Activated CD8-positive, alpha-beta memory T cell treated with anti-CD3 and anti-CD28 coated beads for 48 hours (primary cell): ENCODE data around the gene CLINT1.
A peak's percentile ranks its signal among the peaks of the same experiment; 100 is the strongest.

Source experiments
- DNase-seq, 3 experiments: peaks; one replicate each; pipeline ENCODE4 v3.0.0-alpha.2; 2020; ENCODE audit warnings: low read depth in 2 of 3, low spot score in 2 of 3

The CLINT1 gene

DNA sequence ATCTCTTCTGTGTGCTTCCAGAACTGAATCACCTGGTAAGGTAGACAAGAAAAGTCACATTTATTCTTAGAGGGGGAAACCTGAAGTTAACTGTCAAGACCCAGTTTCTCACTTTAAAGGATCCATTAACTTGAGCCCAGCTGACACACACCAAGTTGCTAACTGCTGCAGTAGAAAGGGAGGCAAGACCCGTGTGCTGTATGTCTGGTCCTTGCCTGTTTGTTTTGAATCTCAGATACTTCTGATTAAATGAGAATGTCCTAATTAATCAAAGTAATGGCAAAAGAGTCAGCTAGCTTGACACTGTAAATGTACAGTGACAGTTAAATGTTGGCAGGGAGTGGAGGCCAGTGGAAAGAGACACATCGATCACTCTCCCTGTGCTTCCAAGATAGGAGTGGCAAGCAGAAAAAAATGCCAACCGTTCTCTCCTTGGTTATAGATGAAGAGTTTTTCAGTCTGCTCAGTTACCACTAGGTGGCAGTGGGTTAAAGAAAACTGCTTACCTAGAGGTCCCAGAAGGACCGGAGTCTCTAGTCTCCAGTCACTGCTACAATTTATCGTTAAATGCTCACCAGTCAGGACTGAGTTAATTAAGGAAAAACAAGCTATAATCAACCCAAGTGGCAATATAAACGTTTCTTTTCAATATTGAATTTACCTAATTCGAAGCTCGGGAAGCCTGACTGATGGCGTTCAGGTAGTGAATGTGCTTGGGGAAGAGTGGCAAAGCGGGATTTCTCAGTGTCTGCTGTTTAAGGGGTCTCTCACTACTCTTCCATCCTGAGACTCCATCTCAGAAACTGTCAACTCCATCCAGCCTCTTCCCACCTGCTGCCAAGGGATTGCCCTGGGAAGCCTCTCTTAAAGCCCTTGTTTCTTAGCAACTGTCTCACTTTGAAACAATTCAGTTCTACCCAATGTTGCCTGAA, 97.0 kb downstream of the CLINT1 start:
- DNase-seq, result no peak

DNA sequence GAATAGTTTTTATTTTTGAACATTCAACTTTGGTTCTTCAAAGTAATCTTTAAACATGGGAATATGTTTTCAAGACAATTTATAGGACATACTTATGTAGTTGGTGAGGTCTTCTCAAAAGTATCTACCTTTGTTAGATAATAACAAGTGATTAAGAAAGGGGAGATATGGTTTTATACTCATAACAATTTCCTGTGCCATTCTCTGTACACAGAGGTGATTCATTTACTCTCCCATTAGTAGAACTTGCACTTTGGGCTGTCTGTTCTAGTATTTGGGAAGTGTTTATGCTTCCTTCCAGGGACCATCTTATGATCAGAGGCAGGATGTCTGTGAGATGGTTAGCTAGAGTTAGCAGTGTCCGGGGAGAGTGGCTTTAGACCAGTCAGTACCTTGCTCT, 100.2 kb downstream of the CLINT1 start:
- no peak for DNase-seq

DNA sequence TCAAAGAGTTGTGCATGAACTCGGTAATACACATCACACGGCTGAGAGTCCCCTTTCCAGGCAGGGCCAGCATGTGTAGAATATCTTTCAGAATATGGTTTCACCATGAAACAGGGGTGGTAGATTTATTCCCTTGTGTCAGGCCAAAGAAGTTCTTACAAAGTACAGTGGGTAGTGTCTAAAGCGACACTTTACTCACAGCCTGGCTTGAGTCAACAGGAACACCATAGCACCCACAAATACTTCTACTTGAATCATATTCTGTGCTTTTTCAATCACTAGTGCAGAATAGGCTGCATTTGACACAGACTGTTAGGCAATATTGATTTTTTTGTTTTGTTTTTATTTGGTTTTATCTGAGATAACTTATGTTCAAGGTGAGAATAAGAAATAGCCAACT, 102.8 kb downstream of the CLINT1 start:
- no peak for DNase-seq

DNA sequence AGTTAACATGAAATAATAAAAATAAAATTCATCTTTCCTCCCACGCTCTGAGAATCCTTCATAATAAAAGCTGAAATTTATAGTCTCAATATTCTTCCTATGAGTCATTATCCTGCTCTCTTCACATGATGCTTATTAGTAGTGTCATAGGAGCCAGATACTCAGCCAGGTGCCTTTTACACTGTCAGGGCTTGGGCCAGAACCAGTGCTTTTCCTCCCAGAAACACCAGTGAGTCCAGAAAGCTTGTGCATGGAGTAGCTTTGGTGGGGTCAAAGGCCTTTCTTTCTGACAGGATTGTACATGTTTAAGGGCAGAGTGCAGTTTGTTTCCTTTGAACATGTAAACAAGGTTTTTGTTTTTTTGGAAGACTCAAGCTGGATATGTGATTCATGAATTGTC, 108.6 kb downstream of the CLINT1 start:
- DNase-seq, result no peak

DNA sequence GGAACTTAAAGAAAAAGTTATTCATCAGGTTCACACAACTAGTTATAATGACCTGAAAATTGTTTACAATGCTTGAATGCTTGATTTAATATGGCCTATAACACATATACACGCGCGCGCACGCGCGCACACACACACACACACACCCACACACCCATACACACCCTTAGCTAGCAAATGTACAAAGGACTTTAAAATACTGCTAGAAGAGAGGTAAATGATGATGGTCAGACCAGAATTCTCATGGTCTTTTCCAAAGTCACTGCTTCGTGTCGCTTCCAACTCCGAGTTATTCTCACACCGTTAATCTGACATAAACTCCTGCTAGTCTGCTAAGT, 109.5 kb downstream of the CLINT1 start:
- no peak for DNase-seq

DNA sequence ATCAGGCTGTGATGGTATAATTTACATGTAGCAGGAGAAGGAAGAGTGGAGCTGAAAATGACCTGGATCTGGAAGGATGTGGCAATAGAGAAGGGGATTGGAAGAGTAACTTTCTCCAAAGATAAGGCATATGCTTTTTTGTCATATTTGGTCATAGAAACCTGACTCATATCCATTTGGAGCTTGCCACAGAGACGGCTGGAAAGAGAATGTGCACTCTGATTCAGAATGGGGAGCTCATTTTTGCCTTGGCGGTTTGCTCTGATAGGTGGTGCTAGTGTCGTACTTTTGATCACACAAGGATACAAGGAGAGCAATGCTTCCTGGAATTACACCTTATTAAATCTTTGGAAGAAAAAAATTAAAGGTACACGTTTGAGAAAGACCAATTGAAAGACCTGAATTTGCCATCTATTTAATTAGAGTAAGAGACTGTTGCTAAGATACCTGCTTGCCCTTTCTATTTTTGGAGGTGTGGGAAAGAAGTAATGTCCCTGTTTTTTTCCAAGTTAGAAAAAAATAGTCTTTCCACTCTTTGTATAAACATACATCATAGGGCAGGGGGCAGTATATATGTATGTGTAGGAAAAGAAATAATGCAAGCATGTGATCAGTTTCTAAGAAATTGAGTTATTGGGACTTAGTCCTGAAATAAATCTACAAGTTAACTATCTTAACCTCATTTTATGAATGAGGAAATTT, 110.0 kb downstream of the CLINT1 start:
- DNase-seq, result no peak

DNA sequence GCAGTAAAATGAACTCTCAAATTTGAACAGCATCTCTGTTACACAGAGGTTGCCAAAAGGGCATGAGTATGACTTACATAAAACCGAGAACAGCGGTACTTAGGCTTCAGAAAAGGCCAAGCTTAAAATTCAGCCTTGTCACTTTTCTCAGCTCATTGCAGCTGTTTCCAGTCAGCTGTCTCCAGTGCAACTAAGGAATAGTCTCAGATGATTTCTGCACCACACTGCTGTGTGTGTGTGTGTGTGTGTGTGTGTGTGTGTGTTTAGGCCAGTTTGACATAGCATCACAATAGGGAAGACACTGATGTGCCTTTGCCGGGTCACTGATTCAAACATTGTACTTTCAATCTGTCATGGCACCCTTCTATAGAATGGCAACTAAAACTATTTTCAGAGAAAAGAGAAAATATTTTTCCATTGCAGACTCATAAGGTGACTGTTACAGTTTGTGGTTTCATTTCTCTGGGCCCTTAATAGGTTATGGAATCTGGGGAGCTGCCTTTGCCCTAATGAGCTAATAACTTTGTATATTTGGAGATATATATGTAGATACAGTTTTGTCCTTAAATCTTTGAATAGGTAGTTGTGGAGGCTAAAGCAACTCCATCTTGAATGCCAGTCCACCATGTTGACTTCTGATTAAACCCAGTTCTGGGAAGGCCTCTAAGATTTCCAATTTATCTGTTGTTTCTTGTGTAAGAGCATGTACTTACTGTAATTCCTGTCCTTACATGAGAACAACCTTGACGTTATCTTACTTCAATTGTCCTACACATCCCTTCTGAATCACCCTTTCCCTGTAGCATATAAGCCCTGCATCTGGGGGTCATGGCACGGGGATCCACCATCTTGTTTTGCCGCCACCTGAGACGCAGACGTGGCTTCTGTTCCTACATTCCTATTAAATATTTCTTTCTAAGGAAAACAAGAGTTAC, 110.9 kb downstream of the CLINT1 start:
- DNase-seq, result no peak

DNA sequence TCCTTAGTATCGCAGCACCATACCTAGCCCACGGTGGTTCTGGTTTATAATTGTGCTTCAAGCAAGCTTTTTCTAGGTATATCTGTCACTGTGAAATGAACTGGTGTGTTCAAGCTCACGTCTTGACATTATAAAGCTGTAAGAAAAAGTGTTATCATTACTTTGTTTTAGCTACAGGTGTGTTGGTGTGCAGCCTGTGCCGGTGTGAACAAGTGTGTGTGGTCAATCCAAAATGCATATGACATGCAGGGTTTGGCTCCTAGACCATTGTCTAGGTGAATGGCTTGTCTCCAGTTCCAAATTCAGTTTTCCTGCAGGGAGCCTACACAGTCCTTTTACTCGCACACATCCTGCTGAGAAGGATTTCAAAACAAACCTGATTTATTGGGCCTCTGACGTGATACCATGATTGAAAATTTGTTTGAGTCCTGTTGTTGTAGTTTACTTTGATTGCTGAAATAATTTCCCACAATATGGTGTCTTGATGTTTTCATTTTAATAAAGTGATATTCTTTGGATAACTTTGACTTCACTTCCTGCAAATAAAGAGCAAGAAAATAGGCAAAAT, 111.7 kb downstream of the CLINT1 start:
- no peak for DNase-seq

DNA sequence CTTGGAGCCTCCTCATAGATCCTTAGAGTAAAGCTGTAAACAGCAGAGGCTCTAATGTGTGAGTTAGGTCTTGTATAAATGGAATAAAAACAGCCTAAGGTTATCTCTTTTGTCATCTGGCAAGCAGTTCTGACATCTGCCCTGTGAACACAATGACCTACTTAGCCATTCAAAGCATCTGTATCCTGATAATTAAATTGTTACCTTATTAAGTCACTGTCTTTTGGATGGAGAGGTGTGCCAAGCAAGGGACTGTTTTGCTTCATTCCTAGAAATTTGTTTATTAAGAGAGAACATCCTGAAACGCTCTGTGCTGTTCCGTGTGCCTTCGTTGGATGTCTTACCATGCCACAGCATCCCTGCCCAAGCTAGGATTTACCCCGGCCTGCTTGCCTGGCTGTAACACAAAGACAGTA, 113.9 kb downstream of the CLINT1 start:
- no peak for DNase-seq

DNA sequence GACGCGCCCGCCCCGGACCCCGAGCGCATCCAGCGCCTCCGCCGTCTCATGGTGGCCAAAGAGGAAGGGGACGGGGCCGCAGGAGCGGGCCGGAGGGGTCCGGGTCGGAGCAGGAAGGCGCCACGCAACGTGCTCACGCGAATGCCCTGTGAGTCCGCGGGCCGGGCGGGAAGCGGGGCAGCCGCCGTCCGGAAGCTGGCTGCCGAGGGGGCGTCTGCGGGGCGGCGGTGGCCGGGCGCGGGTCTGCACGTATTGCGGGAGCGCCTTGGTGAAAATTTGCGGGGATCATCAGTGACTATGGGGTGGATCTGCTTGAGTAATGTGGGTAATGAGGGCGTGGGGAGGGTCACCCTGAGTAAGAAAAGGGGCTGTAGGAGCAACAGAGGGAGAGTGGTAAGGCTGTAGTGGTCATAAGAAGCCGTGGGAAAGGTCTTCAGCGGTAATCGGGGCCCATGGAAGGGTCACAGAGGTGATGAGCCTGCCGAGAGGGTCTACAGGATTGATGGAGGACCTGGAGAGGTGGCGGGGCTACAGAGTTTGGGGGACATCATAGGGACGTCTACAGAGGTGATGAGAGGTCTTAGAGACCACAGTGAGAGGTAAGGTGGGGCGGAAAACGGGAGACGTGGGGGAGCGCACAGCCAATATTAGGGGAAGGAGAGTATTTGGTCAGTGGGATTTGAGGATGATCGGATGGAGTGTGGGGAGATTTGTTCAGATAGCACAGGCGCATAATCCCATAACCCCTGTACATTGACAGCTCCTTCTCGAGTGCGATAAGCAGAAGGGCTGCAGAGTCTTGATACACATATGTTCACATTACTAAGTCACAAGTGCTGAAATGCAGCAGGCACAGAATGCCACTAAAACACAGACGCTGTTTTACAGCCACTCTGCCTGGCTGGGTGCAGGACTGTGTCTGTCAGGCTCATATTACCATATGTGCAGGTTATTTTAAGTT, 114.6 kb downstream of the CLINT1 start:
- peak in 1 of 3 experiments; percentile 12 for DNase-seq

DNA sequence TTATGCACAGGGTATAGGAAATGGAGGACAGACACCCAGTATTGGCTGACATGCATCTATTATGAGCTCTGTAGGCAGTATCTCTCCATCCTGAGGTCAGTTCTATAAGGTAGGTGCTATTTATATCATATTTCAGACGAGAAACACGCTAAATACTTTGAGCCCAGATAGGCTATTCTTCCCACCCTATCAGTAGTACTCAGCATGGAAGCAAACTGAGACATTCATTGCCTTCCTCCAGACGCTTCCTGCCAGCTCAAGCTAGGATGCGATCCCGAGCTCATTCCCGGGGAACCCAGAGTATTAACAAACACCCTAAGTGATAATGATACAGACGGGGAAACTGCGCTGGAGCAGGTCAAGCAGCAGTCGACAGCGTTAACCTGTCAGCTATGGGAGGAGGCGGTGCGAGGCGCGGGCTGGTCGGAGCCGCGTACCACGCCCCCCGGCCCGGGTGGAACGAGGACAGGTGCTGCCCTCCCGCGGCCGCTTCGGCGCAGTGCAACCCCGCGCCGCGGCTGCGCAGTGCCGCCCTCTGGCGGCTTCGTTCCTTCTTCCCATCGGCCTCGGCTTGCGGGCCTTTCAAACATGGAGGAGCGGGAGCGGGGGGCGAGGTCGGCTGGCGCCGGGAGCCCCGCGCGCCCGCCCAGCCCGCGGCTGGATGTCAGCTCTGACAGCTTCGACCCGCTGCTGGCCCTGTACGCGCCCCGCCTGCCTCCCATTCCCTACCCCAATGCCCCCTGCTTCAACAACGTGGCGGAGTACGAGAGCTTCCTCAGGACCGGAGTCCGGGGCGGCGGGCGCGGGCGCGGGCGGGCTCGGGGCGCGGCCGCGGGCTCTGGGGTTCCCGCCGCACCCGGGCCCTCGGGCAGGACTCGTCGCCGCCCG, 115.5 kb downstream of the CLINT1 start, which contains the start of gene LSM11:
TSS of gene LSM11 (plus strand) at position 550 of the 888 bp plus-strand sequence. CDS start at position 589, 39 bp downstream.
- DNase-seq, result peak; percentile 86 to 92 (median 88)

DNA sequence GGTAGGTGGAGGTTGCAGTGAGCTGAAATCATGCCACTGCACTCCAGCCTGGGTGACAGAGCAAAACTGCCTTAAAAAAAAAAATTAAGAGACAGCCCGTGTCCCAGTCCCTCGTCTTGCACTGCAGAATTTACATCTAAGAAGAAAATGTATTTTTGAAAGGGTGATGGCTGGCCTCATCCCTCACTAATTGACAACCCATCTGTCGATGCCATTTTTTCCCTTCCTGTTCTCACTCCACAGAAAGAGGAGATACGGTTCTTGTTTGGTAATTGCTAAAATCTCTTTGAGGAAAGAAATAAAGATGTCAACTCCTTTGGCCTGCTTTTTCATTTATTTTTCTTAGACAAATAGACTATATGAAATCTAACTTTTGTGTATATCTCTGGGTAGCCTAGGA, 117.8 kb downstream of the CLINT1 start:
- no peak for DNase-seq

DNA sequence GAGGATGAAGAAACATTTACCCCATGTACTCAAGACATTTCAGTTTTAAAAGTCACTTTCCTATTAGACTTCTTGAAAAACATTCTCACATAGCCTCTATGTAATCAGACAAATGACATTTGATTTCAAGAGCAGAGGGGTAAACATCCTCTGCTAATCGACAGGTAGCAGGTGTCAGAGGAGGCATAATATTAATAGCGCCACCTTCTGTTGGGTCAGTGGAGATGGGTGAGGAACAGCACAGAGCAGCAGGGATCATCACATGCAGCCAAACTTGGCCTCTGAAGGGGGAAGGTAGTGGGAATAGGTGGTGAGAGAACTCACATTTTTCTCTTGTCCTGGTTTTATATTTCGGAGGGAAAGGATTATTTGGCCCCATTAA, 118.7 kb downstream of the CLINT1 start:
- DNase-seq, result no peak

DNA sequence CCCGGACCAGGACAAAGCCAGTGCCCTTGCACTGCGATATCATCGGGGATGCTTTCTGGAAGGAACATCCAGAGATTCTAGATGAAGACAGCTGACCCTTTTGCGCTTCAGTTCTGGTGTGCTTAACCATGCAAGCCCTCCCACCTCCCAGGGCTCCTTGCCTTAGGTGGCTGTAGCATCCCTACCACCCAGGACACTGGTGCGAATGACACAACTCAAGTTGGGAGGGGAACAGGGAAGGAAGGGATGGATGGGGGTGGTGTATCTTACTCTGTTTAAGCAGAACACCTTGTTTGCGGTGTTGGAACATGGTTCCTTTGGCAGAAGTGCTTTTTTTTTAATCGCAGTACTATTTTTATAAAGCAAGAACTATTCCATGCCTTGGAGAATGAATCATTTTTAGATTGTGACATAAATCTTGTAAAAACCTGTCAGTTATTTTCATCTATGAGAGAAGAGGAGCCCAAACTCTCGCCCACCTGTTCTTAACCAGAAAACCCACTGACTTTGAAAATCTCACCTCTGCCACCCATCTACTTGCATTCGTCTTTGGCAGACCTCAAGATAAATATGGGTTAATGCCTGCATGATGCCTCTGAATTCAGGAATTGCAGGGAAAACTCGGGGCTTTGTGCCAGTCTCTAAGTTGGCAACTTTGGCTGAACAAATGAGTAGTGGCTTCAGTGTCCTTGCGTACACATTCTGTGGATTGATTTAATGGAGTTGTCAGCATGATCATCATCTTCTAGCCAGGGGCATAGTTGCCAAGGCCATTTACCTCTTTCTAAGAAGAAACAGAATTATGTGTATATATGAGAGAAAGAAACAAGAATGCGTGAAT, 119.3 kb downstream of the CLINT1 start:
- DNase-seq, result no peak

DNA sequence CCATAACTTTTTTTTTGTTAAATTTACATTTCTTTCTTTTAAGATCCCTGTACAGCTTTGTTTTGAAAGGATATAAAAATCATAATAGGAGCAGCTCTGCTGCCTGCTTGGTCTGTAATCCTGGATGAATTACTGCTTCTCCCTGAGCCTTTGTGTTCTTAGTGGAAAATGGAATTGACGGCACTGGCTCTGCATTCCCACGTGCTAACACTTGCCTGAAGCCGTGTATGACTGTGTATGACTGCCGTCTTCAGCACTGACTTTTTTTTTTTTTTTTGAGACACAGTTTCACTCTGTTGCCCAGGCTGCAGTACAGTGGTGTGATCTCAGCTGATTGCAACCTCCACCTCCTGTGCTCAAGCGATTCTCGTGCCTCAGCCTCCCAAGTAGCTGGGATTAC, 123.0 kb downstream of the CLINT1 start:
- no peak for DNase-seq
